CD14-positive monocyte (primary cell): ENCODE results near the gene KYAT1. TPM values are rescaled to one million over a fixed set of nuclear protein-coding genes. Genes with fewer than 3 reads are reported as not detected.
A peak's percentile ranks its signal among the peaks of the same experiment; 100 is the strongest.

Source experiments
- DNase-seq, 3 donors: peaks; one replicate each; pipeline ENCODE4 v3.0.0-alpha.2; 2011 to 2022
- H2AFZ ChIP-seq: 2 replicates; pipeline ENCODE4 v1.6.0; 2012; ENCODE audit warnings: mild to moderate bottlenecking, low read depth, low read length, inconsistent platforms; ENCODE audit not compliant: insufficient read depth, poor library complexity, severe bottlenecking
- H3K27ac ChIP-seq, 2 donors: 1 replicate in 1 of 2; 2 replicates in 1 of 2; pipeline ENCODE4 v1.5.1; 2012 to 2013; ENCODE audit warnings: low read length in 2 of 2, control low read depth in 1 of 2, inconsistent platforms in 1 of 2, low read depth in 1 of 2, mild to moderate bottlenecking in 1 of 2
- H3K27me3 ChIP-seq, 2 donors: one replicate each; pipeline versions ENCODE4 v1.6.0 to v1.6.1; 2011 to 2013; ENCODE audit warnings: low read length in 2 of 2; ENCODE audit not compliant: control insufficient read depth in 2 of 2, insufficient read depth in 2 of 2
- H3K36me3 ChIP-seq, 2 donors: replicated peaks in 1 of 2; 1 replicate in 1 of 2; 2 replicates in 1 of 2; pipeline versions ENCODE4 v1.5.1 to v1.6.1; 2012 to 2013; ENCODE audit warnings: low read length in 2 of 2, control low read depth in 1 of 2, inconsistent platforms in 1 of 2, mild to moderate bottlenecking in 1 of 2; ENCODE audit not compliant: insufficient read depth in 2 of 2, control insufficient read depth in 1 of 2
- H3K4me1 ChIP-seq, 2 donors: 1 replicate in 1 of 2; 2 replicates in 1 of 2; pipeline versions ENCODE4 v1.5.1 to v1.6.1; 2012 to 2013; ENCODE audit warnings: low read length in 2 of 2, control low read depth in 1 of 2, inconsistent platforms in 1 of 2, mild to moderate bottlenecking in 1 of 2, moderate library complexity in 1 of 2; ENCODE audit not compliant: insufficient read depth in 2 of 2, control insufficient read depth in 1 of 2
- H3K4me2 ChIP-seq: replicated peaks from 2 replicates; pipeline ENCODE3; 2012; ENCODE audit warnings: low read length, moderate library complexity, mild to moderate bottlenecking; ENCODE audit not compliant: poor library complexity, severe bottlenecking; ENCODE audit errors: extremely low read depth
- H3K4me3 ChIP-seq, 3 experiments: fragments of 200-600 bp in 1 of 3; sonication (generic) in 1 of 3; replicated peaks in 1 of 3; 1 replicate in 2 of 3; 2 replicates in 1 of 3; pipeline ENCODE4 v1.5.1; 2011 to 2013; ENCODE audit warnings: low read length in 3 of 3, mild to moderate bottlenecking in 3 of 3, control low read depth in 2 of 3, low read depth in 2 of 3, inconsistent platforms in 1 of 3, moderate library complexity in 1 of 3
- H3K79me2 ChIP-seq: 2 replicates; pipeline ENCODE4 v1.6.0; 2012; ENCODE audit warnings: mild to moderate bottlenecking, control low read depth, inconsistent platforms, low read length, moderate library complexity; ENCODE audit not compliant: insufficient read depth
- H3K9ac ChIP-seq: 2 replicates; pipeline ENCODE4 v1.6.0; 2017; ENCODE audit warnings: low read length, mild to moderate bottlenecking; ENCODE audit not compliant: insufficient read depth, poor library complexity, severe bottlenecking
- H3K9me3 ChIP-seq, 2 donors: replicated peaks in 1 of 2; 1 replicate in 1 of 2; 2 replicates in 1 of 2; pipeline versions ENCODE4 v1.5.1 to v1.6.1; 2012 to 2013; ENCODE audit warnings: low read length in 2 of 2, control low read depth in 1 of 2; ENCODE audit not compliant: control insufficient read depth in 1 of 2, insufficient read depth in 1 of 2
- H4K20me1 ChIP-seq: 2 replicates; pipeline ENCODE4 v1.6.0; 2012; ENCODE audit warnings: mild to moderate bottlenecking, low read length, control low read depth, moderate library complexity; ENCODE audit not compliant: insufficient read depth
- H3K27ac Mint-ChIP-seq, 7 donors: one replicate each; pipeline ENCODE4 v1.8.0; 2020; ENCODE audit warnings: mild to moderate bottlenecking in 7 of 7, mixed read lengths in 7 of 7, moderate library complexity in 6 of 7, inconsistent platforms in 2 of 7
- H3K27me3 Mint-ChIP-seq, 3 donors: one replicate each; pipeline ENCODE4 v1.8.0; 2021 to 2022; ENCODE audit warnings: low read depth in 3 of 3, mild to moderate bottlenecking in 3 of 3, mixed read lengths in 3 of 3, moderate library complexity in 3 of 3, inconsistent platforms in 1 of 3
- H3K36me3 Mint-ChIP-seq, 2 donors: one replicate each; pipeline ENCODE4 v1.8.0; 2020; ENCODE audit warnings: mixed read lengths in 2 of 2, inconsistent platforms in 1 of 2, mild to moderate bottlenecking in 1 of 2
- H3K4me1 Mint-ChIP-seq: one replicate; pipeline ENCODE4 v1.8.0; 2020; ENCODE audit warnings: mild to moderate bottlenecking, mixed read lengths
- H3K4me3 Mint-ChIP-seq, 2 donors: one replicate each; pipeline ENCODE4 v1.8.0; 2020; ENCODE audit warnings: mild to moderate bottlenecking in 2 of 2, mixed read lengths in 2 of 2, moderate library complexity in 1 of 2
- H3K9me3 Mint-ChIP-seq, 7 donors: one replicate each; pipeline ENCODE4 v1.8.0; 2020 to 2022; ENCODE audit warnings: mixed read lengths in 7 of 7, mild to moderate bottlenecking in 6 of 7, moderate library complexity in 6 of 7, inconsistent platforms in 2 of 7
- CTCF ChIP-seq: fragments of 200-600 bp; IDR thresholded peaks from one replicate; pipeline ENCODE4 v1.8.0; 2022; ENCODE audit warnings: antibody characterized with exemption, mild to moderate bottlenecking
- WGBS: methylation state at CpG from one replicate; pipeline ENCODE4 v1.1.5; 2013; ENCODE audit warnings: missing lambda C conversion rate; ENCODE audit not compliant: insufficient coverage; 5-methylcytosine and 5-hydroxymethylcytosine counted together
- intact Hi-C, 2 donors: fragments of 100-400 bp; cut with micrococcal nuclease; formaldehyde crosslinking; loops; one replicate each; pipeline versions ENCODE4 v1.15.0 to v1.15.1; 2023
- polyA plus RNA-seq, 3 donors: library from polyadenylated mRNA; depleted of rRNA in 1 of 3; unstranded in 2 of 3; stranded (reverse) in 1 of 3; fragments of 300-500 nt in 2 of 3; fragments of >200 nt in 1 of 3; fragmentation: Illumina TruSeq in 2 of 3; gene quantifications; 1 replicate in 2 of 3; 2 replicates in 1 of 3; pipeline ENCODE4 v1.2.3, GENCODE V29; 2012 to 2021

The KYAT1 gene
- polyA plus RNA-seq, 3 donors = 2.4 to 4.5 (median 3.6) TPM

GRCh38 chr9:128809831-128810230, 71.9 kb downstream of the KYAT1 start:
- TF ChIP-seq CTCF = no peak
- no peaks in the 10 kb centered on the region for H3K9me3 Mint-ChIP-seq

GRCh38 chr9:128809036-128809599, 72.6 kb downstream of the KYAT1 start:
- H3K4me2 ChIP-seq = no peak overlapping the region
- H4K20me1 ChIP-seq = no peaks in the 10 kb centered on the region
- no peak overlapping the region for H3K9ac ChIP-seq
- no peaks in the 10 kb centered on the region for H3K79me2 ChIP-seq
- H3K9me3 ChIP-seq = no peaks in the 10 kb centered on the region
- no peaks in the 10 kb centered on the region for H3K27me3 ChIP-seq
- H3K4me1 ChIP-seq = no peaks in the 10 kb centered on the region
- H3K4me3 ChIP-seq = no peak overlapping the region
- peaks cover 30 to 57% of the 10 kb centered on the region in 2 donors for H3K36me3 ChIP-seq
- peaks cover 30 to 46% of the 10 kb centered on the region in 2 donors for H3K36me3 Mint-ChIP-seq
- no peak overlapping the region for H3K27ac ChIP-seq
- DNase-seq = no peak
- no peak overlapping the region for H3K4me3 Mint-ChIP-seq
- no peaks in the 10 kb centered on the region for H3K4me1 Mint-ChIP-seq
- intact Hi-C loops = loop anchor here in 1 of 2 donors (10.0 kb wide), 1 partner anchor 64 kb away; no protein-coding TSS in a partner anchor
- H2AFZ ChIP-seq = no peak overlapping the region
- H3K27me3 Mint-ChIP-seq = peaks cover 0 to 2% (median 0%) of the 10 kb centered on the region in 3 donors
- H3K27ac Mint-ChIP-seq = no peak overlapping the region
- WGBS = 97% methylated on average over 9 of the region's 12 CpGs
- no peaks in the 10 kb centered on the region for H3K9me3 Mint-ChIP-seq
- no peak for TF ChIP-seq CTCF

More at GRCh38 chr9:128809831-128810230, 71.9 kb downstream of the KYAT1 start:
- Mint-ChIP-seq H3K4me1 (no peaks in the 10 kb centered on the region), H3K4me3 (no peak overlapping the region), H3K27me3 (peaks cover 0 to 4% (median 1%) of the 10 kb centered on the region in 3 donors), H3K36me3 (peaks cover 27 to 39% of the 10 kb centered on the region in 2 donors), H3K27ac (peak overlapping the region in 2 of 7 donors; percentile 28 to 36)
- Histone ChIP-seq H3K27ac (no peak overlapping the region), H2AFZ (no peak overlapping the region), H3K9me3 (no peaks in the 10 kb centered on the region), H3K9ac (no peak overlapping the region), H3K4me3 (no peak overlapping the region), H3K36me3 (peaks cover 28 to 50% of the 10 kb centered on the region in 2 donors), H3K4me2 (no peak overlapping the region), H4K20me1 (no peaks in the 10 kb centered on the region), H3K27me3 (no peaks in the 10 kb centered on the region), H3K4me1 (no peaks in the 10 kb centered on the region), H3K79me2 (no peaks in the 10 kb centered on the region)
- intact Hi-C loops = loop anchor here in 1 of 2 donors (10.0 kb wide), 1 partner anchor 65 kb away; no protein-coding TSS in a partner anchor
- no peak for DNase-seq
- 86% methylated on average over 2 of the region's 2 CpGs for WGBS
